Measurements from ENCODE around the gene FOXS1.

Gene FOXS1

DNA sequence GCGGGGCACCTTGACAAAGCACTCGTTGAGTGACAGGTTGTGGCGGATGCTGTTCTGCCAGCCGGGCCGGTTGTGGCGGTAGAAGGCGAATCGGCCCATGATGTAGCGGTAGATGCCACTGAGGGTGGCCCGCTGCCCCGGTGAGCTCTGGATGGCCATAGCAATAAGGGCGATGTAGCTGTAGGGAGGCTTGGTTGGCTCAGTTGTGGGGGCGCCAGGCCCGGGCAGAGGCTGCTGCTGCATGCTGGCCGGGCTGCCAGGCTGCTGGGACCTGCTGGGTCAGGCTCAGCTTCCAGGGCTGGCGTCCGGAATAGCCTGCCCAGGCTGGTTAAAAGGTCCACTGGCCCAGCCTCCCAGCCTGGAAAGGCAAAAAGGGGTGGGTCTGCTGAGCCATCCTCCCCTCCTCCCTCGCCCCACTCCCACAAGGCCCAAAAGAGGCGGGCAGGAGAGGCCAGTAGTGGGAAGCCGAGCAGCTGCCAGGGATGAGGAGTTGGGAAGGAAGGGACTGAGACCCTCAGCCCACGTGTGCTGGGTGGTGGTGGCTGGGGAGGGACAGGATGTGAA lies at the start of gene FOXS1:
Gene FOXS1 (minus strand): TSS at position 305 of the 564 bp plus-strand sequence. CDS start 62 bp downstream, at position 243.
- no peak for DNase-seq

DNA sequence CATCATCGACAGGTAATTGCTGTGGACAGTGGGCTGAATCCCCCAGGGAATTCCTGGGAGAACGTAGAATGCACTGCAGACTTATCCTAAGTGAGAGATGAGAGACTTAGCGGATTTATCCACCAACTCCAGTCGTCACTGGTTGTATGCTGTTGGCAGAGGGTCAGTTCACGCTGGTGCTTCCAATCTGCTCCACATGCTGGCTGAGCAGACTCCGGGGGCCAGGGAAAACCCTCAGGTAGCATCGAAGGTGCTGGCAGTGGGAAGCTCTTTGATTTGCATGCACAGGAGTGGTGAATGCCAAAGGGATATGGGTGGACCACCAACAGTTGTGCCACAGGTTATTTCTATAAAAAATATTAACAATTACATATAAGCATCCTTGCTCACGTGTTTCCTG lies 45.2 kb upstream of the FOXS1 start:
- DNase-seq: no peak

GRCh38 chr20:31883829-31884228 lies 38.4 kb upstream of the FOXS1 start:
- no peak for DNase-seq

- no peak for DNase-seq
Measured at GRCh38 chr20:31881945-31882344, 36.5 kb upstream of the FOXS1 start.

GRCh38 chr20:31879143-31879987 lies 34.0 kb upstream of the FOXS1 start:
- DNase-seq: peak; percentile 64

- no peak for DNase-seq
Measured at GRCh38 chr20:31877684-31878083, 32.3 kb upstream of the FOXS1 start.

DNA sequence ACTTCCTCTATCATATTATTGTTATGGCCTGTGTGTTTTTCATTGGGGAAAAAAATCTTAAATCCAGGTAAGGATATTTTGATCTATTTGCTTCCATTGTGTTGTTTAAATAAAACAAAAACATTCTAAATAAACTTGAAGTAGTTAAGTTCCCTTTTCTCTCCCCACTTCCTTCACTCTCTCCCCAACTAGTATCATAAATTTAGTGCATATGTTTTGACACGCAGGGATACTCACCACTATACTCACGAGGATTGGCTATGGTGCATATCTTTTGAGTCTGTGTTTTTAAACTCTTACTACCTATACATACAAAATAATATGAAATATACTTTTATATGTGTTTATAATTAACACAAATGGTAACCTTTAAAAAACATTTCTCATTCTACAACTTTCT lies 30.3 kb upstream of the FOXS1 start:
- DNase-seq: no peak

GRCh38 chr20:31872406-31872805 lies 27.0 kb upstream of the FOXS1 start:
- no peak for DNase-seq

GRCh38 chr20:31871618-31871954 lies 26.2 kb upstream of the FOXS1 start:
- DNase-seq: no peak

DNA sequence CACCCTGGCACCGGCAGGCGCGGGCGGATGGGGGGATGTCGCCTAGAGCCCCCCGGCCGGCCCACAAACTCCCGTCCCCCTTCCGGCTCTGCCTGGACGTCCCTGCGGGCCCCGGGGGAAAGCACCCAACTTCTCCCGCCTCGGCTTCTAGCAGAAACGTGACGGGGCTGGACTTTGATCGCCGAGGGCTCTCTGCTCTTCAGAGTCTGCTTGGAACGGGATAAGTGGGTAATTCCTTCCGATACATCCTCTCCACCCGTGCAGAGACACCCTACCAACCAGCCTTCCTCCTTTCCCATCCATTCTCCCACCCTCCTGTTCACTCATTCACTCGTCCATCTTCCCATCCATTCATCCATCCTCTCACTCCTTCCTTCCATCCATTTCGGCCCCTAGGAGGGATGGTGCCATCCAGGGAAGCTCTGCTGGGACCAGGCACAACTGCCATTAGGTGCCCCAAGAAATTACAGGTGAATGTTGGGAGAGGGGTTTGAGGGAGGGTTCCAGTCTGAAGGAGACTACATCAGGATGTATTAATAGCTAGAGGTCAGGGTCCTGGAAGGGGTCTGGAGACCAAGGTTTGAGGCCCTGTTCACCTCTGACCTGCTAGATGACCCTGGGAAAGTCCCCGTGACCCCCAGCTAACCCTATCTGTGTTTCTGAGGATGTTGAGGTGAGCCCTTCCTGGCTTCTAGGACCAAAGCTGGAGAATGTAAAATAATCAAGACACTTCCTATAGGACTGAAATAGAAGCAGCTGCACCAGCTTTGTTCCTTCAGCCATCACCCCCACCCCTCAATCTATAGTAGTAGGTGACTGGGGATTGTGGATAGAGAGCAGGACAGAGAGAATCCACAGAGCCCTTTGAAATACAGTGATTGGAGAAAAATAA lies 25.6 kb upstream of the FOXS1 start:
- no peak for DNase-seq

DNA sequence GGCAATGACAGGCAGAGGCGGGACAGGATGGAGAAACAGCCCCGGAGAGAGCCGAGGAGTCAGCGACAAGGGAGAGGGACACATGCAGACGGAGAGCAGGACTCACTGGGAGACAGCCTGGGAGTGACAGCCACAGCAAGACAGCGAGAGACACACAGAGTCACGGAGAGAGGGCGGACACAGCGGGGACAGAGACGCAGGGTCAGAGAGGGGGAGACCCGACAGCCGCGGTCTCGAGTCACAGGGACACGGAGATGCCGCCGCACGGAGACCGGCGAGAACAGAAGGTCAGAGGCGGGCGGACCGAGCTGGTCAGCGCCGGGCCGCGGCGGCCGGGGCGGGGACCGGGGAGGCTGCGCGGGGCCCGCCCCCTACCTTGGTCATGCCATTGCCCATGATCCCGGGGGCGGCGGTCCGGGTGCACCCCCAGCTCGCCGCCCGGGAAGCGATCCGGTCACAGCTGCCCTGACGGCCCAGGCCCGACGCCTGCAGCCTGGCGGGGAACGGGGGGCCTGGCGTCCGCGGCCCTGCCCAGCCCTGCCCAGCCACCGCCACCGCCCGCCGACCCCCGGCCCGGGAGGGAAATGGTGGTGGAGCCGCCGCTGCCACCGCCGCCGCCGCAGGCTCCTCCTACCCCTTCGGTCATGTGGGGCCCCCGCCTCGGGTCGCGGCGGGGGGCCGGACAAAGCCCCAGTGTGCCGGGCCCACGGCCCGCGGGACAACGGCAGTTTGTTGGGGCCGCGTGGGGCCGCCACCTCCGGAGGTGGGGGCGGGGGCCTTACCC lies 24.7 kb upstream of the FOXS1 start, which contains the start of the genes DUSP15 and TTLL9:
Gene DUSP15 (minus strand): TSS at position 586 of the 784 bp plus-strand sequence. CDS start 190 bp downstream, at position 396.
Gene TTLL9 (plus strand): TSS at position 693 of the 784 bp plus-strand sequence. CDS start 493 bp downstream, outside the sequence.
- DNase-seq: no peak

GRCh38 chr20:31869673-31869941 lies 24.2 kb upstream of the FOXS1 start:
- DNase-seq: no peak

- no peak for DNase-seq
Measured at GRCh38 chr20:31868853-31869672, 23.7 kb upstream of the FOXS1 start.

DNA sequence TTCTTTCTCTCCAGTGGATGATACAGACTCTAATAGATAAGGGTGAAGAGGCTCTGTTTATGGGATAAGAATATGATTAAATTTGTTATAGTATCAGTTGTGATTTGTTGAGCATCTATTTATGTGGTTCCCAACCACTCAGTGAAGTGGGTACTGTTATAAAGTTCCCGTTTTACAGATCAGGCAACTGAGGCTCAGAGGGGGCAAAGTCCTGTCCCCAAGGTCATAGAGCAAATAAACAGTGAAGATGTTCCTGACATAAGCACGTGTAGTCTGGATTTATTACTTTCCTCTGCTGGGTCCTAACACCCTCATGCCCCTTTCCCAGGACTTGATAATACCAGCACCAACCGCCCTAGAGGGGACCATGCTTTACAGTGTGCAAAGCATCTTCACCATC lies 20.8 kb upstream of the FOXS1 start:
- no peak for DNase-seq

DNA sequence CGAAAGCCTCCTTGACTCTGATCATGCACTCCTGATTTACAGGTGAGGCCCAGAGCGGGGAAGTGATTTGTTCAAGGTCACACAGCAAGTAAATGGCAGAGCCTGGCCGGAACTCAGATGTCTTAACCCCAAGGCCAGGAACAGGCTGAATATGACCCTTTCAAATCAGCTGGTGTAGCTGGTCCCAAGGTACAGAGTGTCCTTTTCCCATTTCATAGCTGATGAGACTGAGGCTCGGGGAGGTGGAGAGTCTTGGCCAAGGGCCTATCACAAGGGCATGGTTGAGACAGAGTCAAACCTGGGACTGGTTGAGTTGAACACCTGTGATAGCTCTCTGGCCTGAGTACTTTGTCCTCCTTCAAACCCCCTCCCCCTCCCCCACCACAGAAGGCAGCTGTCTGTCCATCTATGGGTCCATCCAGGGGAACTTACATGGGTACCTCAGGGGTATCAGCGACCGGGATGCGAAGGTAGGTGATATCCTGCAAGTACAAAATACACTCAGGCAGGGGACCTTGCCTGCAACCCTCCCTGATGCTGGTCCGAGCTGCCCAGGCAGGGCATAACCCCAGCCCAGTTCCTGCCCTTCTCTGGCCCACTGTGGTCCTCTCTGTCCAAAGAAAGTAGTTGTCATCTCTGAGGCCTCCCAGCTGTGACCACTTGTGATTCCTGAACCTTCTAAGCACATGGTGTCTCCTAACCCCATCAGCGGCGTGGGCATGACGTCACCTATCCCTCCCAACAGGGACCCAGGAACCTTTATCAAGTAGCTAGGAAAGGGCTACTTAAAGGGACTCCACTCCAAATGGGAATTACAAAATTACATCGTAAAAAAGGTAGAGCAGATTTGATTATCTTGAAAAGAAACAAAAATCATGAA lies 19.4 kb upstream of the FOXS1 start:
- no peak for DNase-seq

- no peak for DNase-seq
Measured at GRCh38 chr20:31863296-31864085, 18.1 kb upstream of the FOXS1 start.

- no peak for DNase-seq
Measured at GRCh38 chr20:31862506-31862905, 17.1 kb upstream of the FOXS1 start.

DNA sequence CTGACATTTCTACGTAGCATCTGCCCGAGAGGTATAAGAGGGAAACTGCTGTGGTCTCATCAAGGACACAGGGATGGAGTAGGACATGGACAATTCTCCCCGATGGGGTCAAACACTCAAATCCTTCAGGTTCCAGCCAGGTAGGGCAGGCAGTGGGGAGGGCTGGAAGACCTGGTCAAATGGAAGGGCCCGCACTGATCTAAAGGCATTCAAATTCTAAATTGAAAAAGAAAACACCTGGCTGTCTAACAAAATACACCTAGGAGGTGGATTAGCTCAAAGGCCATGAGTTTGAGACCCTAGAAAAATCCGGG lies 16.7 kb upstream of the FOXS1 start:
- no peak for DNase-seq

- peak; percentile 45 for DNase-seq
Measured at GRCh38 chr20:31861385-31862156, 16.2 kb upstream of the FOXS1 start.

- no peak for DNase-seq
Measured at GRCh38 chr20:31861135-31861384, 15.7 kb upstream of the FOXS1 start.
